ENCODE measurements around the gene SIDT2. TPM values are rescaled to one million over a fixed set of nuclear protein-coding genes. Genes with fewer than 3 reads are reported as not detected.

Gene SIDT2
- total and polyA plus RNA-seq, 2 of the 8 experiments (the other 6 are each of a cell fraction or from before 2014, with no cell fraction given), result 18.5 to 21.1 TPM

DNA sequence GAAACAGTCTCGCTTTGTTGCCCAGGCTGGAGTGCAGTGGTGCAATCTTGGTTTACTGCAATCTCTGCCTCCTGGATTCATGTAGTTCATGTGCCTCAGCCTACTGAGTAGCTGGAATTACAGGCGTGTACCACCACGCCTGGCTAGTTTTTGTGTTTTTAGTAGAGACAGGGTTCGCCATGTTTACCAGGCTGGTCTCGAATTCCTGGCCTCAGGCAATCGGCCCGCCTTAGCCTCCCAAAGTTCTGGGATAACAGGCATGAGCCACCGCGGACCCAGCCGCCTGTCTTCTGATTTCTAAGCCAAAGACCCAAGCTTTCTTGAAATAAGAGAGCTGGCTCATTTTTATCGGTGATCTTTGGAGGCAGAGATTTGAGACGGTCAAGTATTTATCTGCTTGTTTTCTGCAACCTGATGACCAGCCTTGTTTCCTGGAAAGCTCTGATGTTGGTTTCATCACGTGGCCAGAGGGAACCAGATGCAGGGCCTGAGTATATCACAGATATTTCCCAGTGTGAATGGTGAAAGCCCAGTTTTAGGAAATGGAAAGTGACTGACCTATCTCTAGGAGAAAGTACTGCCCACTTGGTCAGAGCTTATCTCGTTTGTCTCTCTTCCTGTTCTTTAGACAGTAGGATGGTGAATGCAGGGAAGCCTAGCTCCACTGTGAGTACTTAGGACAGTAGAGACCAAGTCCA is 5.7 kb upstream of the SIDT2 start (continued):
- TF ChIP-seq, protein P1, sequence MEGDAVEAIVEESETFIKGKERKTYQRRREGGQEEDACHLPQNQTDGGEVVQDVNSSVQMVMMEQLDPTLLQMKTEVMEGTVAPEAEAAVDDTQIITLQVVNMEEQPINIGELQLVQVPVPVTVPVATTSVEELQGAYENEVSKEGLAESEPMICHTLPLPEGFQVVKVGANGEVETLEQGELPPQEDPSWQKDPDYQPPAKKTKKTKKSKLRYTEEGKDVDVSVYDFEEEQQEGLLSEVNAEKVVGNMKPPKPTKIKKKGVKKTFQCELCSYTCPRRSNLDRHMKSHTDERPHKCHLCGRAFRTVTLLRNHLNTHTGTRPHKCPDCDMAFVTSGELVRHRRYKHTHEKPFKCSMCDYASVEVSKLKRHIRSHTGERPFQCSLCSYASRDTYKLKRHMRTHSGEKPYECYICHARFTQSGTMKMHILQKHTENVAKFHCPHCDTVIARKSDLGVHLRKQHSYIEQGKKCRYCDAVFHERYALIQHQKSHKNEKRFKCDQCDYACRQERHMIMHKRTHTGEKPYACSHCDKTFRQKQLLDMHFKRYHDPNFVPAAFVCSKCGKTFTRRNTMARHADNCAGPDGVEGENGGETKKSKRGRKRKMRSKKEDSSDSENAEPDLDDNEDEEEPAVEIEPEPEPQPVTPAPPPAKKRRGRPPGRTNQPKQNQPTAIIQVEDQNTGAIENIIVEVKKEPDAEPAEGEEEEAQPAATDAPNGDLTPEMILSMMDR (IDR thresholded peaks at IDR 0.05; ENCODE audit: control extremely low read depth in 1 of 3, insufficient read depth in 1 of 3, low read depth in 1 of 3, low read length in 3 of 3), result no peak
- TF ChIP-seq POLR2AphosphoS5 (IDR thresholded peaks at IDR 0.05; ENCODE audit: low read depth, low read length) (no peak), EZH2 (IDR thresholded peaks at IDR 0.05; ENCODE audit: low read depth, low read length, severe bottlenecking) (no peak), EP300 (IDR thresholded peaks at IDR 0.05; ENCODE audit: borderline replicate concordance in 1 of 2, low read depth in 2 of 2, low read length in 2 of 2) (no peak), TEAD4 (IDR thresholded peaks at IDR 0.05; ENCODE audit: low read depth, low read length) (no peak)
- TF ChIP-seq, protein P2, sequence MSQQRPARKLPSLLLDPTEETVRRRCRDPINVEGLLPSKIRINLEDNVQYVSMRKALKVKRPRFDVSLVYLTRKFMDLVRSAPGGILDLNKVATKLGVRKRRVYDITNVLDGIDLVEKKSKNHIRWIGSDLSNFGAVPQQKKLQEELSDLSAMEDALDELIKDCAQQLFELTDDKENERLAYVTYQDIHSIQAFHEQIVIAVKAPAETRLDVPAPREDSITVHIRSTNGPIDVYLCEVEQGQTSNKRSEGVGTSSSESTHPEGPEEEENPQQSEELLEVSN (IDR thresholded peaks at IDR 0.05), result no peak

Data from H1 (cell line).